Measurements from ENCODE around the gene CCDC187.

The CCDC187 gene

GRCh38 chr9:136281421-136282271 lies 22.2 kb downstream of the CCDC187 start:
- Histone ChIP-seq H2AFZ (ENCODE audit: low read depth) (no peak overlapping the region), H3K4me2 (no peak overlapping the region), H3K27me3 (ENCODE audit: insufficient read depth, low read depth) (peaks cover 88% of the 10 kb centered on the region), H3K79me2 (ENCODE audit: insufficient read depth, low read depth) (no peaks in the 10 kb centered on the region), H3K36me3 (ENCODE audit: insufficient read depth) (no peaks in the 10 kb centered on the region), H3K27ac (no peak overlapping the region), H3K9ac (no peak overlapping the region), H3K4me1 (ENCODE audit: low read depth, poor library complexity, severe bottlenecking) (peaks cover 15% of the 10 kb centered on the region), H3K4me3 (IDR thresholded peaks at IDR 0.05; ENCODE audit: insufficient read depth, low read depth, low read length) (no peak overlapping the region), H4K20me1 (ENCODE audit: insufficient read depth) (no peaks in the 10 kb centered on the region)
- TF ChIP-seq, protein P1, sequence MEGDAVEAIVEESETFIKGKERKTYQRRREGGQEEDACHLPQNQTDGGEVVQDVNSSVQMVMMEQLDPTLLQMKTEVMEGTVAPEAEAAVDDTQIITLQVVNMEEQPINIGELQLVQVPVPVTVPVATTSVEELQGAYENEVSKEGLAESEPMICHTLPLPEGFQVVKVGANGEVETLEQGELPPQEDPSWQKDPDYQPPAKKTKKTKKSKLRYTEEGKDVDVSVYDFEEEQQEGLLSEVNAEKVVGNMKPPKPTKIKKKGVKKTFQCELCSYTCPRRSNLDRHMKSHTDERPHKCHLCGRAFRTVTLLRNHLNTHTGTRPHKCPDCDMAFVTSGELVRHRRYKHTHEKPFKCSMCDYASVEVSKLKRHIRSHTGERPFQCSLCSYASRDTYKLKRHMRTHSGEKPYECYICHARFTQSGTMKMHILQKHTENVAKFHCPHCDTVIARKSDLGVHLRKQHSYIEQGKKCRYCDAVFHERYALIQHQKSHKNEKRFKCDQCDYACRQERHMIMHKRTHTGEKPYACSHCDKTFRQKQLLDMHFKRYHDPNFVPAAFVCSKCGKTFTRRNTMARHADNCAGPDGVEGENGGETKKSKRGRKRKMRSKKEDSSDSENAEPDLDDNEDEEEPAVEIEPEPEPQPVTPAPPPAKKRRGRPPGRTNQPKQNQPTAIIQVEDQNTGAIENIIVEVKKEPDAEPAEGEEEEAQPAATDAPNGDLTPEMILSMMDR (conservative IDR thresholded peaks at IDR 0.05; ENCODE audit: low read depth, low read length) = no peak

DNA sequence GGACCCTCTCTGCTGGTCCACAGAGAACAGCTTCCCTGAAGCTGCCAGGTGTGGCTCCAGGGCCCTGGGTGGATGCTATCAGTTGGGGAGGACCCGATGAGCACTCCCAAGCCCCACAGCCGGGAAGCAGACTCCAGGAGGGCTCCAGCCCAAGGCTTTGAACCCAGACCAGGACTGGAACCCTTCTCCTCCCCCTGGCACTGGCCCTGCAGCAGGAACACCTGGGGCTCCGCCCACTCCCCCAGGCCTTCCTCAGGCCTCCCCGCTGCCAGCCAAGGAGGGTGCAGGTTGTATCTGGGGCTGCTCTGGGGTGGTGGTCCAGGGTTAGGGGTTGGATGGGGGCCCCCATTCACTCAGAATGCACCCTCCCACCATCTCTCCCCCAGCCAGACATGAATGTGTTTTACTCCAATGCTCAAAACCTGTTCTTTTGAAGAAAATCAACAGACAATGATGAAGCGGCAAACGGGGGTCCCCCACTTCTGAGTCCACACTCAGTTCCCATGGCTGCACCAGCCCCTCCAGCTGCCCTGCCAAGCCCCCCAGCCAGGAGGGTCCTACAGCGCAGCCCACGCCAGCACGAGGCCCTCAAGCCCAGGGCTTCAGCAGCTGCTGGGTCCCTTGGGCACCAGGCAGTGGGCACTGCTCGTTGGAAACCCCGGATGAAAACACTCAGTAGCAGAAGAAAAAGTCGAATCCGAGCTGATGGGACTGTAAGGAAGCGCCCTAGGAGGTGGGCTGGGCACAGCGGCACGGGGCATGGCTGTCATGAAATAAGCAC lies 23.2 kb downstream of the CCDC187 start:
- no peaks in the 10 kb centered on the region for H3K36me3 ChIP-seq (ENCODE audit: insufficient read depth)
- no peak overlapping the region for H3K27ac ChIP-seq
- no peaks in the 10 kb centered on the region for H3K79me2 ChIP-seq (ENCODE audit: insufficient read depth, low read depth)
- peaks cover 88% of the 10 kb centered on the region for H3K27me3 ChIP-seq (ENCODE audit: insufficient read depth, low read depth)
- H3K9ac ChIP-seq = no peak overlapping the region
- TF ChIP-seq, protein P1 (conservative IDR thresholded peaks at IDR 0.05; ENCODE audit: low read depth, low read length) = no peak
- H3K4me1 ChIP-seq (ENCODE audit: low read depth, poor library complexity, severe bottlenecking) = peaks cover 15% of the 10 kb centered on the region
- H3K4me2 ChIP-seq = no peak overlapping the region
- H2AFZ ChIP-seq (ENCODE audit: low read depth) = no peak overlapping the region
- no peaks in the 10 kb centered on the region for H4K20me1 ChIP-seq (ENCODE audit: insufficient read depth)
- H3K4me3 ChIP-seq (IDR thresholded peaks at IDR 0.05; ENCODE audit: insufficient read depth, low read depth, low read length) = no peak overlapping the region

- TF ChIP-seq, protein P1 (conservative IDR thresholded peaks at IDR 0.05; ENCODE audit: low read depth, low read length) = no peak
- peaks cover 88% of the 10 kb centered on the region for H3K27me3 ChIP-seq (ENCODE audit: insufficient read depth, low read depth)
Observed at GRCh38 chr9:136279471-136279870, 24.4 kb downstream of the CCDC187 start.

DNA sequence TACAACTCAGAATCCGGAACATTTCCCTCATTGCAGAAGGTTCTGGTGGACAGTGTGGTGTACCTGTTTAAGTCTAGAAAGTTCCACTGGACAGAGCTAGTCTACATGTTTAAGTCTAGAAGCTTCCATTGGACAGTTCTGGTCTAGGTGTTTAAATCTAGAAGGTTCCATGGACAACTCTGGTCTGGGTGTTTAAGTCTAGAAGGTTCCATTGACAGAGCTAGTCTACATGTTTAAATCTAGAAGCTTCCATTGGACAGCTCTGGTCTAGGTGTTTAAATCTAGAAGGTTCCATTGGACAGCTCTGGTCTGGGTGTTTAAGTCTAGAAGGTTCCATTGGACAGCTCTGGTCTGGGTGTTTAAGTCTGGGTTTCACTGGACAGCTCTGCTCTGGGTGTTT lies 25.0 kb downstream of the CCDC187 start:
- TF ChIP-seq, protein P1 (conservative IDR thresholded peaks at IDR 0.05; ENCODE audit: low read depth, low read length) = no peak
- no peak overlapping the region for H3K4me2 ChIP-seq
- no peaks in the 10 kb centered on the region for H3K36me3 ChIP-seq (ENCODE audit: insufficient read depth)
- H4K20me1 ChIP-seq (ENCODE audit: insufficient read depth) = no peaks in the 10 kb centered on the region
- H3K4me3 ChIP-seq (IDR thresholded peaks at IDR 0.05; ENCODE audit: insufficient read depth, low read depth, low read length) = no peak overlapping the region
- H2AFZ ChIP-seq (ENCODE audit: low read depth) = no peak overlapping the region
- H3K4me1 ChIP-seq (ENCODE audit: low read depth, poor library complexity, severe bottlenecking) = peaks cover 15% of the 10 kb centered on the region
- peaks cover 92% of the 10 kb centered on the region for H3K27me3 ChIP-seq (ENCODE audit: insufficient read depth, low read depth)
- no peak overlapping the region for H3K9ac ChIP-seq
- no peak overlapping the region for H3K27ac ChIP-seq
- no peaks in the 10 kb centered on the region for H3K79me2 ChIP-seq (ENCODE audit: insufficient read depth, low read depth)

More at GRCh38 chr9:136279471-136279870, 24.4 kb downstream of the CCDC187 start:
- Histone ChIP-seq H2AFZ (ENCODE audit: low read depth) (no peak overlapping the region), H3K4me3 (IDR thresholded peaks at IDR 0.05; ENCODE audit: insufficient read depth, low read depth, low read length) (no peak overlapping the region), H3K9ac (no peak overlapping the region), H4K20me1 (ENCODE audit: insufficient read depth) (no peaks in the 10 kb centered on the region), H3K36me3 (ENCODE audit: insufficient read depth) (no peaks in the 10 kb centered on the region), H3K27ac (no peak overlapping the region), H3K79me2 (ENCODE audit: insufficient read depth, low read depth) (no peaks in the 10 kb centered on the region), H3K4me2 (no peak overlapping the region), H3K4me1 (ENCODE audit: low read depth, poor library complexity, severe bottlenecking) (peaks cover 15% of the 10 kb centered on the region)
